K562 (cell line): ENCODE results near the gene CNDP1. TPM values are rescaled to one million over a fixed set of nuclear protein-coding genes. Genes with fewer than 3 reads are reported as not detected.

Experiments used
- CREB3 ChIP-seq: fragments of 450-650 bp; conservative IDR thresholded peaks from 2 replicates; pipeline ENCODE4 v1.6.1; 2016; ENCODE audit warnings: missing genetic modification characterization, low read depth, mild to moderate bottlenecking, missing compliant biosample characterization, moderate library complexity
- DACH1 ChIP-seq: fragments of 450-650 bp; IDR thresholded peaks from 2 replicates; pipeline ENCODE4 v1.6.1; 2018; ENCODE audit not compliant: partially characterized antibody
- EZH2 ChIP-seq: IDR thresholded peaks from 2 replicates; pipeline ENCODE4 v1.6.1; 2012; ENCODE audit warnings: low read depth, mild to moderate bottlenecking, inconsistent platforms, low read length, borderline replicate concordance
- GTF2E2 ChIP-seq: fragments of 200-800 bp; sonication (Bioruptor generic); IDR thresholded peaks from 2 replicates; pipeline ENCODE4 v1.6.1; 2016; ENCODE audit warnings: missing genetic modification characterization, missing compliant biosample characterization
- HNRNPL ChIP-seq: fragments of 200-400 bp; formaldehyde crosslinking; IDR thresholded peaks from 2 replicates; pipeline ENCODE4 v1.6.1; 2017; ENCODE audit warnings: low read depth, mild to moderate bottlenecking, low read length
- HOMEZ ChIP-seq: fragments of 250-450 bp; sonication (Bioruptor Pico); IDR thresholded peaks from 2 replicates; pipeline ENCODE4 v1.4.0; 2020; ENCODE audit warnings: mild to moderate bottlenecking, moderate library complexity
- KDM4B ChIP-seq, 2 experiments: fragments of 450-650 bp in 1 of 2; sonication (generic) in 1 of 2; IDR thresholded peaks; 2 replicates each; pipeline ENCODE4 v1.6.1; 2016 to 2017; ENCODE audit warnings: borderline replicate concordance in 2 of 2, antibody characterized with exemption in 1 of 2, low read depth in 1 of 2, mild to moderate bottlenecking in 1 of 2
- NCOA2 ChIP-seq, 2 experiments: fragments of 450-650 bp; IDR thresholded peaks; 2 replicates each; pipeline ENCODE4 v1.6.1; 2018; ENCODE audit warnings: mild to moderate bottlenecking in 2 of 2, moderate library complexity in 1 of 2; ENCODE audit not compliant: partially characterized antibody in 2 of 2
- NELFE ChIP-seq: IDR thresholded peaks from 2 replicates; pipeline ENCODE4 v1.6.1; 2011; ENCODE audit warnings: mild to moderate bottlenecking; ENCODE audit not compliant: insufficient read depth, insufficient read length
- POU5F1 ChIP-seq: fragments of 150-350 bp; IDR thresholded peaks from 2 replicates; pipeline ENCODE4 v1.6.1; 2014; ENCODE audit warnings: borderline replicate concordance, low read length, low read depth, mild to moderate bottlenecking; ENCODE audit not compliant: partially characterized antibody
- PREB ChIP-seq: sonication (generic); formaldehyde crosslinking; IDR thresholded peaks from 2 replicates; pipeline ENCODE4 v1.8.1; 2023; ENCODE audit warnings: mild to moderate bottlenecking, missing genetic modification reagents
- SRSF1 ChIP-seq: fragments of 200-400 bp; formaldehyde crosslinking; IDR thresholded peaks from 2 replicates; pipeline ENCODE4 v1.6.1; 2017; ENCODE audit warnings: mild to moderate bottlenecking, low read depth, low read length, moderate library complexity
- TCFL5 ChIP-seq: fragments of 250-450 bp; sonication (Bioruptor Pico); conservative IDR thresholded peaks from 2 replicates; pipeline ENCODE4 v1.6.1; 2021; ENCODE audit warnings: mild to moderate bottlenecking, moderate library complexity, matching md5 sums
- TFAP4 ChIP-seq: sonication (generic); formaldehyde crosslinking; IDR thresholded peaks from 2 replicates; pipeline ENCODE4 v1.8.0; 2022; ENCODE audit warnings: missing genetic modification reagents, mild to moderate bottlenecking, moderate library complexity, borderline replicate concordance
- VEZF1 ChIP-seq: fragments of 200-800 bp; sonication (Bioruptor generic); IDR thresholded peaks from 2 replicates; pipeline ENCODE4 v1.6.1; 2017; ENCODE audit warnings: missing genetic modification characterization, missing compliant biosample characterization
- ZC3H8 ChIP-seq: fragments of 450-650 bp; IDR thresholded peaks from 2 replicates; pipeline ENCODE4 v1.6.1; 2017
- ZNF212 ChIP-seq: fragments of 450-650 bp; formaldehyde crosslinking; IDR thresholded peaks from 2 replicates; pipeline ENCODE4 v1.4.0; 2020; ENCODE audit warnings: mild to moderate bottlenecking
- ZNF707 ChIP-seq: fragments of 250-450 bp; sonication (Bioruptor Pico); conservative IDR thresholded peaks from 2 replicates; pipeline ENCODE4 v1.8.0; 2022; ENCODE audit warnings: inconsistent platforms, mild to moderate bottlenecking, moderate library complexity
- polyA plus RNA-seq, 8 experiments: library from polyadenylated mRNA; depleted of rRNA in 4 of 8; stranded (reverse) in 5 of 8; unstranded in 3 of 8; fragments of >200 nt; fragmentation: Nextera tagmentation in 2 of 8; fragmentation: Illumina TruSeq in 1 of 8; extraction: Ambion mirVana in 2 of 8; extraction: Trizol in 1 of 8; gene quantifications; 2 replicates each; pipeline versions ENCODE4 v1.2.1 to v1.2.3, GENCODE V29; 2011 to 2014; ENCODE audit warnings: inconsistent platforms in 1 of 8, missing spikeins in 1 of 8
- total RNA-seq, 7 experiments: library from RNA; depleted of rRNA in 6 of 7; stranded (reverse); fragments of >200 nt in 6 of 7; fragmentation: Illumina TruSeq in 2 of 7; extraction: Trizol in 2 of 7; gene quantifications; 2 replicates each; pipeline versions ENCODE4 v1.2.1 to v1.2.3, GENCODE V29; 2011 to 2021; ENCODE audit warnings: low replicate concordance in 1 of 7

Gene CNDP1
- total and polyA plus RNA-seq, 9 of the 15 experiments (the other 6 are each of a cell fraction or from before 2014, with no cell fraction given): not detected

- no peak for TF ChIP-seq NELFE
- TF ChIP-seq KDM4B (IDR thresholded peaks at IDR 0.05; ENCODE audit: borderline replicate concordance in 2 of 2, low read depth in 1 of 2): no peak
- no peak for TF ChIP-seq TCFL5 (CRISPR knock-in tag)
- peak; percentile 76 for TF ChIP-seq TFAP4 (CRISPR knock-in tag)
- no peak for TF ChIP-seq EZH2
- no peak for TF ChIP-seq HOMEZ (CRISPR knock-in tag)
- TF ChIP-seq ZNF212 (CRISPR knock-in tag): no peak
- no peak for TF ChIP-seq ZNF707
- no peak for TF ChIP-seq DACH1
- no peak for TF ChIP-seq SRSF1
- no peak for TF ChIP-seq HNRNPL
- TF ChIP-seq POU5F1: no peak
- TF ChIP-seq VEZF1 (CRISPR knock-in tag): peak; percentile 80
- no peak for TF ChIP-seq PREB (CRISPR knock-in tag)
- no peak for TF ChIP-seq NCOA2 (IDR thresholded peaks at IDR 0.05; ENCODE audit: partially characterized antibody in 2 of 2)
- TF ChIP-seq CREB3: peak; percentile 69; the same call in 1 of the 2 replicates
- TF ChIP-seq GTF2E2: no peak
- no peak for TF ChIP-seq ZC3H8
Measured at GRCh38 chr18:74495581-74496507, 38.5 kb upstream of the CNDP1 start, which contains the start of gene CNDP2 (continued).
